GM23248 (cell line): ENCODE measurements around the gene AKNA.

ENCODE experiments used
- EZH2 ChIP-seq: fragments of 200-600 bp; sonication (generic); IDR thresholded peaks from 2 replicates; pipeline ENCODE4 v1.6.1; 2018; ENCODE audit warnings: antibody characterized with exemption, mild to moderate bottlenecking; ENCODE audit not compliant: insufficient read depth, poor library complexity, severe bottlenecking
- EZH2phosphoT487 ChIP-seq: fragments of 200-600 bp; sonication (generic); IDR thresholded peaks from 2 replicates; pipeline ENCODE4 v1.6.1; 2018; ENCODE audit warnings: antibody characterized with exemption, moderate library complexity, mild to moderate bottlenecking, low read depth; ENCODE audit not compliant: insufficient read depth

DNA sequence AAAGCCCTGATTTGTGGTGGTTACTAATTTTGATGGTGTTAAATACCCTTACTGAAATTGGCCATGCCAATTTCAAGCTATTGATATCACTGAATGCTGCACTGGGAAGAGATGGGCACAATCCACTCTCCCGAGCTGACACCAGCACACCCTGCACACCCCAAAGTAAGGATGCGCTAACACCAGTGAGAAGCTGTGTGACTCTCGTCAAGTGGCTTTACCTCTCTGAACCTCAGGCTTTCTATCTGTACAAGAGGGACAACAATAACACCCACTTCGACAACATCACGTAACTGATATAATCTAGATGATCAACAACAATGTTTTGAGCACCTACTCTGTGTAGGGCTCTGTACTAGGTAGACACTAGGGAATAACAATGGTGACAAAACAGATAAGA is 8.0 kb upstream of the AKNA start:
- no peak for TF ChIP-seq EZH2
- TF ChIP-seq EZH2phosphoT487 = no peak
